H1 (cell line): ENCODE results near the gene SCN2B. TPM values are rescaled to one million over a fixed set of nuclear protein-coding genes. Genes with fewer than 3 reads are reported as not detected.
A peak's percentile ranks its signal among the peaks of the same experiment; 100 is the strongest.

Source experiments
- CTCF ChIA-PET: fragments of 300-600 bp; sonication (Branson Sonifier 250); formaldehyde crosslinking; loops from one replicate; lab custom pipeline; 2021; ENCODE audit not compliant: partially characterized antibody; lab: Charles Lee
- POLR2A ChIA-PET: fragments of 300-600 bp; sonication (Branson Sonifier 250); formaldehyde crosslinking; loops from one replicate; lab custom pipeline; 2021; ENCODE audit warnings: inconsistent platforms; ENCODE audit not compliant: partially characterized antibody; lab: Charles Lee
- DNase-seq, 2 experiments: peaks; one replicate each; pipeline versions ENCODE4 v3.0.0 to v3.0.0-alpha.2; 2010 to 2022; ENCODE audit warnings: low spot score in 2 of 2, low read depth in 1 of 2, mixed read lengths in 1 of 2
- FAIRE-seq: peaks from 2 replicates; lab custom pipeline; 2011; peaks lifted over from hg19 to GRCh38; lab: Jason Lieb, UNC
- H2AFZ ChIP-seq: 2 replicates; pipeline ENCODE4 v1.8.1; 2012; ENCODE audit warnings: low read length, inconsistent platforms
- H2AK5ac ChIP-seq: 2 replicates; pipeline ENCODE4 v1.6.1; 2013; ENCODE audit warnings: low read depth, low read length
- H2BK120ac ChIP-seq: replicated peaks from 2 replicates; pipeline ENCODE3; 2013; ENCODE audit warnings: low read depth, low read length, inconsistent platforms
- H2BK12ac ChIP-seq: 2 replicates; pipeline ENCODE4 v1.6.1; 2013; ENCODE audit warnings: low read depth, low read length
- H2BK15ac ChIP-seq: 2 replicates; pipeline ENCODE4 v1.6.1; 2013; ENCODE audit warnings: low read length
- H2BK20ac ChIP-seq: 2 replicates; pipeline ENCODE4 v1.6.1; 2013; ENCODE audit warnings: low read length
- H2BK5ac ChIP-seq: 2 replicates; pipeline ENCODE4 v1.6.1; 2013; ENCODE audit warnings: low read depth, low read length
- H3K14ac ChIP-seq: 2 replicates; pipeline ENCODE4 v1.6.1; 2013; ENCODE audit warnings: inconsistent platforms; ENCODE audit not compliant: insufficient read length
- H3K18ac ChIP-seq: 2 replicates; pipeline ENCODE4 v1.6.1; 2013; ENCODE audit warnings: low read length; ENCODE audit errors: extremely low read depth
- H3K23ac ChIP-seq: 2 replicates; pipeline ENCODE4 v1.6.1; 2013; ENCODE audit warnings: inconsistent platforms; ENCODE audit not compliant: insufficient read length
- H3K23me2 ChIP-seq: 2 replicates; pipeline ENCODE4 v1.6.1; 2013; ENCODE audit warnings: low read depth, low read length
- H3K27ac ChIP-seq: 2 replicates; pipeline ENCODE4 v1.6.1; 2011; ENCODE audit warnings: low read depth, low read length, inconsistent platforms
- H3K27me3 ChIP-seq, 4 experiments: replicated peaks in 1 of 4; 1 replicate in 1 of 4; 2 replicates in 3 of 4; pipeline versions ENCODE4 v1.6.1 to v1.8.1; 2011 to 2013; ENCODE audit warnings: low read length in 3 of 4, mild to moderate bottlenecking in 3 of 4, inconsistent platforms in 2 of 4, mixed read lengths in 2 of 4, moderate library complexity in 1 of 4; ENCODE audit not compliant: control insufficient read depth in 3 of 4, insufficient read depth in 3 of 4; ENCODE audit errors: extremely low read depth in 1 of 4
- H3K36me3 ChIP-seq, 4 experiments: 2 replicates each; pipeline versions ENCODE4 v1.6.1 to v1.8.1; 2011 to 2013; ENCODE audit warnings: mild to moderate bottlenecking in 4 of 4, low read length in 3 of 4, moderate library complexity in 2 of 4, control low read depth in 1 of 4, inconsistent platforms in 1 of 4; ENCODE audit not compliant: insufficient read depth in 4 of 4, control insufficient read depth in 2 of 4
- H3K4ac ChIP-seq: replicated peaks from 2 replicates; pipeline ENCODE3; 2013; ENCODE audit warnings: low read length, low read depth, mixed read lengths, inconsistent platforms; ENCODE audit not compliant: insufficient read length
- H3K4me1 ChIP-seq, 4 experiments: replicated peaks in 1 of 4; 1 replicate in 1 of 4; 2 replicates in 3 of 4; pipeline versions ENCODE4 v1.6.1 to v1.8.1; 2011 to 2013; ENCODE audit warnings: low read length in 3 of 4, inconsistent platforms in 2 of 4, mixed read lengths in 1 of 4; ENCODE audit not compliant: insufficient read depth in 4 of 4, control insufficient read depth in 3 of 4
- H3K4me2 ChIP-seq, 2 experiments: 2 replicates each; pipeline versions ENCODE4 v1.6.1 to v1.8.1; 2011 to 2013; ENCODE audit warnings: low read depth in 2 of 2, low read length in 2 of 2, control low read depth in 1 of 2, inconsistent platforms in 1 of 2, mild to moderate bottlenecking in 1 of 2; ENCODE audit not compliant: insufficient read depth in 1 of 2
- H3K4me3 ChIP-seq, 4 experiments: fragments of 200-600, 300-600 bp in 1 of 4; sonication (generic), shearing (Covaris generic), sonication (Bioruptor Twin) in 1 of 4; 2 replicates each; pipeline versions ENCODE4 v1.5.1 to v1.8.1; 2011 to 2016; ENCODE audit warnings: low read length in 4 of 4, low read depth in 3 of 4, control low read depth in 2 of 4, inconsistent platforms in 2 of 4, mild to moderate bottlenecking in 2 of 4, mixed read lengths in 1 of 4, moderate library complexity in 1 of 4; ENCODE audit not compliant: insufficient read depth in 2 of 4; ENCODE audit errors: extremely low read depth in 1 of 4
- H3K56ac ChIP-seq: replicated peaks from 2 replicates; pipeline ENCODE3; 2013; ENCODE audit warnings: low read depth, mild to moderate bottlenecking, mixed read lengths, low read length, inconsistent platforms; ENCODE audit not compliant: insufficient read length
- H3K79me1 ChIP-seq: 2 replicates; pipeline ENCODE4 v1.6.1; 2013; ENCODE audit warnings: low read depth, low read length, control low read depth
- H3K79me2 ChIP-seq, 2 experiments: 2 replicates each; pipeline versions ENCODE4 v1.6.1 to v1.8.1; 2012 to 2013; ENCODE audit warnings: low read length in 2 of 2, mild to moderate bottlenecking in 2 of 2, inconsistent platforms in 1 of 2; ENCODE audit not compliant: insufficient read depth in 2 of 2, control insufficient read depth in 1 of 2
- H3K9ac ChIP-seq, 4 experiments: replicated peaks in 1 of 4; 1 replicate in 1 of 4; 2 replicates in 3 of 4; pipeline versions ENCODE4 v1.6.1 to v1.8.1; 2011 to 2013; ENCODE audit warnings: low read depth in 3 of 4, low read length in 3 of 4, control low read depth in 2 of 4, mild to moderate bottlenecking in 2 of 4, moderate library complexity in 2 of 4, inconsistent platforms in 1 of 4; ENCODE audit errors: extremely low read depth in 1 of 4
- H3K9me3 ChIP-seq, 2 experiments: 2 replicates each; pipeline versions ENCODE4 v1.6.1 to v1.8.1; 2012 to 2013; ENCODE audit warnings: mild to moderate bottlenecking in 2 of 2, moderate library complexity in 2 of 2, control low read depth in 1 of 2, inconsistent platforms in 1 of 2, low read depth in 1 of 2, low read length in 1 of 2, mixed read lengths in 1 of 2; ENCODE audit not compliant: insufficient read depth in 2 of 2
- H4K20me1 ChIP-seq, 2 experiments: replicated peaks in 1 of 2; 2 replicates each; pipeline versions ENCODE3 to v1.8.1; 2011 to 2013; ENCODE audit warnings: inconsistent platforms in 2 of 2, low read length in 2 of 2, mild to moderate bottlenecking in 1 of 2; ENCODE audit not compliant: insufficient read depth in 2 of 2, control insufficient read depth in 1 of 2
- H4K5ac ChIP-seq: 2 replicates; pipeline ENCODE4 v1.6.1; 2013; ENCODE audit warnings: low read length, low read depth, mixed read lengths, inconsistent platforms; ENCODE audit not compliant: insufficient read length
- H4K8ac ChIP-seq: 2 replicates; pipeline ENCODE4 v1.8.0; 2013; ENCODE audit warnings: mild to moderate bottlenecking, moderate library complexity, low read length, inconsistent platforms; ENCODE audit not compliant: insufficient read depth; ENCODE audit errors: extremely low read depth
- H4K91ac ChIP-seq: replicated peaks from 2 replicates; pipeline ENCODE3; 2013; ENCODE audit warnings: low read length, mixed read lengths, inconsistent platforms; ENCODE audit not compliant: insufficient read length
- EP300 ChIP-seq, 2 experiments: IDR thresholded peaks; 1 replicate in 1 of 2; 2 replicates in 1 of 2; pipeline ENCODE4 v1.6.1; 2011 to 2012; ENCODE audit warnings: low read depth in 2 of 2, low read length in 2 of 2, mild to moderate bottlenecking in 2 of 2, borderline replicate concordance in 1 of 2, inconsistent platforms in 1 of 2, moderate library complexity in 1 of 2
- KDM1A ChIP-seq: fragments of 200-600, 300-600 bp; sonication (generic); IDR thresholded peaks from 2 replicates; pipeline ENCODE4 v1.7.1; 2016; ENCODE audit warnings: mild to moderate bottlenecking, low read length, borderline replicate concordance
- NANOG ChIP-seq: IDR thresholded peaks from 2 replicates; pipeline ENCODE4 v1.6.1; 2011; ENCODE audit warnings: low read length, low read depth, mild to moderate bottlenecking, inconsistent platforms; ENCODE audit not compliant: insufficient read depth, poor library complexity, severe bottlenecking
- SIN3A ChIP-seq, 2 experiments: IDR thresholded peaks in 1 of 2; conservative IDR thresholded peaks in 1 of 2; 2 replicates each; pipeline ENCODE4 v1.6.1; 2011 to 2012; ENCODE audit warnings: low read length in 2 of 2, improper control_type of control experiment in 1 of 2, low read depth in 1 of 2, mild to moderate bottlenecking in 1 of 2
- SIX5 ChIP-seq: IDR thresholded peaks from 2 replicates; pipeline ENCODE4 v1.6.1; 2011; ENCODE audit warnings: mild to moderate bottlenecking, low read depth, low read length
- SRF ChIP-seq: IDR thresholded peaks from 2 replicates; pipeline ENCODE4 v1.6.1; 2011; ENCODE audit warnings: mild to moderate bottlenecking, low read depth, low read length, moderate library complexity
- TAF1 ChIP-seq: IDR thresholded peaks from 2 replicates; pipeline ENCODE4 v1.6.1; 2011; ENCODE audit warnings: mild to moderate bottlenecking, low read depth, low read length
- TEAD4 ChIP-seq: IDR thresholded peaks from 2 replicates; pipeline ENCODE4 v1.6.1; 2012; ENCODE audit warnings: low read depth, low read length, inconsistent platforms, mixed read lengths
- YY1 ChIP-seq: IDR thresholded peaks from 2 replicates; pipeline ENCODE4 v1.6.1; 2011; ENCODE audit warnings: low read depth, mild to moderate bottlenecking, low read length
- WGBS, 2 experiments: shearing (Covaris generic) in 1 of 2; methylation state at CpG; one replicate each; pipeline versions ENCODE4 v1.1.6 to v1.1.7; 2013 to 2015; ENCODE audit warnings: low lambda C conversion rate in 2 of 2, mixed read lengths in 2 of 2, inconsistent platforms in 1 of 2, low coverage in 1 of 2, missing lambda C conversion rate in 1 of 2; ENCODE audit not compliant: insufficient replicate concordance in 2 of 2, insufficient coverage in 1 of 2, insufficient read length in 1 of 2; ENCODE audit errors: extremely low coverage in 1 of 2, missing lambda C conversion rate in 1 of 2; 5-methylcytosine and 5-hydroxymethylcytosine counted together
- polyA plus RNA-seq, 7 experiments: library from polyadenylated mRNA; depleted of rRNA in 3 of 7; stranded (reverse) in 5 of 7; unstranded in 2 of 7; fragments of >200 nt in 5 of 7; fragments of 200-250 nt in 2 of 7; gene quantifications; 1 replicate in 5 of 7; 2 replicates in 1 of 7; 4 replicates in 1 of 7; pipeline versions ENCODE4 v1.2.1 to v1.2.3, GENCODE V29; 2011 to 2013; ENCODE audit warnings: missing spikeins in 2 of 7, mixed read lengths in 2 of 7
- total RNA-seq: library from RNA; stranded (reverse); fragmentation: NEBNext Ultra II Directional; extraction: Animal tissue kit (Norgen Biotek cat#: 25700); gene quantifications from 2 replicates; pipeline ENCODE4 v1.2.1, GENCODE V29; 2021
- TF ChIP-seq, protein P1 (sequence below): IDR thresholded peaks from 2 replicates; pipeline ENCODE4 v1.6.1; 2012; ENCODE audit warnings: low read length, inconsistent platforms
- TF ChIP-seq, protein P2 (sequence below): IDR thresholded peaks from 2 replicates; pipeline ENCODE4 v1.6.1; 2012; ENCODE audit warnings: inconsistent platforms

Gene SCN2B
- total and polyA plus RNA-seq, 2 of the 8 experiments (the other 6 are each of a cell fraction or from before 2014, with no cell fraction given), result 0.14 to 0.24 TPM

DNA sequence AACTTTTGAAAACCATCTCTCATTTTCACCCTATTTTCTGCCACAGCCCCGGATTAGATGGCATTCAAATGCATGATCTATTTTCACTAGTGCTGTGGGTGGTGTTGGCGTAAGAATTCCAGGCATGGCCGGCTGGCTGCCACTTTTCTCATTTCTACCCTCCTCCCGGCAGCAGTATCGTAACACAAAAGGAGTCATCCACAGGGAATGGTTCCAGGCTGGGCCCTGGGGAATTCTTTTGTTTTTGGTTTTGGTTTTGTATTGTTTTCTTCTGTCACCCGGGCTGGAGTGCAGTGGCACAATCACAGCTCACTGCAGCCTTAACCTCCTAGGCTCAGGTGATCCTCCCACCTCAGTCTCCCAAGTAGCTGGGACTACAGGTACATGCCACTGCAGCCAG is 34.6 kb upstream of the SCN2B start:
- no peak overlapping the region for H3K9ac ChIP-seq
- no peak overlapping the region for H3K27ac ChIP-seq
- ChIA-PET POLR2A (interaction anchor here (0.6 to 1.5 kb wide), 3 partner anchors 13 to 810 kb away, joined by 3 read pairs; no protein-coding TSS in a partner anchor), CTCF (interaction anchor here (1.0 to 5.9 kb wide), 6 partner anchors 10 to 85 kb away, joined by 3 to 38 read pairs (median 6); no protein-coding TSS in a partner anchor)
- no peaks in the 10 kb centered on the region for H3K79me2 ChIP-seq
- DNase-seq, result peak; percentile 29 to 57
- no peak overlapping the region for H2BK12ac ChIP-seq
- peaks cover 6 to 21% (median 20%) of the 10 kb centered on the region in 4 experiments; a peak in 6 of 7 replicates for H3K4me1 ChIP-seq
- no peak overlapping the region for H3K23ac ChIP-seq
- H3K23me2 ChIP-seq, result 0 out of 2 replicates have a peak, but pooled peaks cover 2% of the 10 kb centered on the region
- TF ChIP-seq SIN3A (conservative IDR thresholded peaks at IDR 0.05 in 1 of 2, IDR thresholded peaks at IDR 0.05 in 1 of 2; ENCODE audit: low read depth in 1 of 2, low read length in 2 of 2) (no peak), TAF1 (no peak), SRF (no peak), EP300 (IDR thresholded peaks at IDR 0.05; ENCODE audit: borderline replicate concordance in 1 of 2, low read depth in 2 of 2, low read length in 2 of 2) (no peak), TEAD4 (peak; percentile 70), NANOG (peak; percentile 78), SIX5 (no peak), KDM1A (no peak), YY1 (0 out of 2 replicates have a peak, but pooled peaks have one; percentile 7)
- TF ChIP-seq, protein P1, sequence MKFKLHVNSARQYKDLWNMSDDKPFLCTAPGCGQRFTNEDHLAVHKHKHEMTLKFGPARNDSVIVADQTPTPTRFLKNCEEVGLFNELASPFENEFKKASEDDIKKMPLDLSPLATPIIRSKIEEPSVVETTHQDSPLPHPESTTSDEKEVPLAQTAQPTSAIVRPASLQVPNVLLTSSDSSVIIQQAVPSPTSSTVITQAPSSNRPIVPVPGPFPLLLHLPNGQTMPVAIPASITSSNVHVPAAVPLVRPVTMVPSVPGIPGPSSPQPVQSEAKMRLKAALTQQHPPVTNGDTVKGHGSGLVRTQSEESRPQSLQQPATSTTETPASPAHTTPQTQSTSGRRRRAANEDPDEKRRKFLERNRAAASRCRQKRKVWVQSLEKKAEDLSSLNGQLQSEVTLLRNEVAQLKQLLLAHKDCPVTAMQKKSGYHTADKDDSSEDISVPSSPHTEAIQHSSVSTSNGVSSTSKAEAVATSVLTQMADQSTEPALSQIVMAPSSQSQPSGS, result no peak
- TF ChIP-seq, protein P2, sequence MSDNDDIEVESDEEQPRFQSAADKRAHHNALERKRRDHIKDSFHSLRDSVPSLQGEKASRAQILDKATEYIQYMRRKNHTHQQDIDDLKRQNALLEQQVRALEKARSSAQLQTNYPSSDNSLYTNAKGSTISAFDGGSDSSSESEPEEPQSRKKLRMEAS, result no peak
- TF ChIP-seq, all 59 proteins: peak for 3
- H3K4me3 ChIP-seq, result peak overlapping the region in 1 of 4 experiments; percentile 14; a peak in 1 of 8 replicates
- no peaks in the 10 kb centered on the region for H3K9me3 ChIP-seq
- H3K4me2 ChIP-seq, result peak overlapping the region; percentile 29 to 33; a peak in 3 of 4 replicates
- FAIRE-seq, result no peak
- no peak overlapping the region for H3K4ac ChIP-seq
- peaks cover 0 to 2% (median 0%) of the 10 kb centered on the region in 4 experiments; a peak in 1 of 7 replicates for H3K27me3 ChIP-seq
- H4K91ac ChIP-seq, result no peak overlapping the region
- 15% methylated on average over 6 of the region's 6 CpGs; no CpG with 5 or more reads in 1 of the 2 experiments for WGBS, 2 experiments
- H2BK20ac ChIP-seq, result no peak overlapping the region; the same call in 1 of the 2 replicates
- H4K8ac ChIP-seq, result no peak overlapping the region; the same call in 1 of the 2 replicates
- H3K36me3 ChIP-seq, result no peaks in the 10 kb centered on the region
- H2BK5ac ChIP-seq, result no peak overlapping the region
- no peaks in the 10 kb centered on the region for H4K20me1 ChIP-seq
- H2BK120ac ChIP-seq, result no peak overlapping the region
- no peak overlapping the region; the same call in 1 of the 2 replicates for H3K18ac ChIP-seq
- no peak overlapping the region for H4K5ac ChIP-seq
- H3K56ac ChIP-seq, result no peak overlapping the region
- H2AK5ac ChIP-seq, result no peak overlapping the region
- H2BK15ac ChIP-seq, result no peak overlapping the region
- H3K79me1 ChIP-seq, result no peaks in the 10 kb centered on the region
- H2AFZ ChIP-seq, result no peak overlapping the region
- H3K14ac ChIP-seq, result no peak overlapping the region
